Ectodermal cell (in vitro differentiated cells): ENCODE measurements around the gene MUC20. TPM values are rescaled to one million over a fixed set of nuclear protein-coding genes. Genes with fewer than 3 reads are reported as not detected.
"Not testable (repeated sequence)": the region's sequence is repeated elsewhere in the genome, so short reads cannot be mapped to it uniquely, and the experiment has no call there.

Experiments used
- H3K27ac ChIP-seq: 2 replicates; pipeline ENCODE4 v1.7.0; 2013; ENCODE audit warnings: mild to moderate bottlenecking, low read depth, low read length; ENCODE audit not compliant: insufficient read depth, poor library complexity, severe bottlenecking
- H3K27me3 ChIP-seq: 2 replicates; pipeline ENCODE4 v1.7.0; 2013; ENCODE audit warnings: mild to moderate bottlenecking, low read length; ENCODE audit not compliant: insufficient read depth, control insufficient read depth, poor library complexity, severe bottlenecking
- H3K36me3 ChIP-seq: one replicate; pipeline ENCODE4 v1.7.0; 2013; ENCODE audit warnings: low read length; ENCODE audit not compliant: control insufficient read depth, insufficient read depth
- H3K4me1 ChIP-seq: one replicate; pipeline ENCODE4 v1.7.0; 2013; ENCODE audit warnings: low read length; ENCODE audit not compliant: control insufficient read depth, insufficient read depth
- H3K4me3 ChIP-seq: 2 replicates; pipeline ENCODE4 v1.7.0; 2013; ENCODE audit warnings: low read depth, low read length, control low read depth; ENCODE audit not compliant: insufficient read depth
- H3K9me3 ChIP-seq: 2 replicates; pipeline ENCODE4 v1.7.0; 2013; ENCODE audit warnings: mild to moderate bottlenecking, low read length, moderate library complexity; ENCODE audit not compliant: control insufficient read depth
- WGBS, 2 experiments: methylation state at CpG; one replicate each; pipeline ENCODE4 v1.1.7; 2013; ENCODE audit warnings: missing lambda C conversion rate in 2 of 2; 5-methylcytosine and 5-hydroxymethylcytosine counted together
- polyA plus RNA-seq, 4 experiments: library from polyadenylated mRNA; stranded (reverse); fragments of 50-300 nt; gene quantifications; one replicate each; pipeline ENCODE4 v1.2.3, GENCODE V29; 2013

MUC20 gene, protein sequence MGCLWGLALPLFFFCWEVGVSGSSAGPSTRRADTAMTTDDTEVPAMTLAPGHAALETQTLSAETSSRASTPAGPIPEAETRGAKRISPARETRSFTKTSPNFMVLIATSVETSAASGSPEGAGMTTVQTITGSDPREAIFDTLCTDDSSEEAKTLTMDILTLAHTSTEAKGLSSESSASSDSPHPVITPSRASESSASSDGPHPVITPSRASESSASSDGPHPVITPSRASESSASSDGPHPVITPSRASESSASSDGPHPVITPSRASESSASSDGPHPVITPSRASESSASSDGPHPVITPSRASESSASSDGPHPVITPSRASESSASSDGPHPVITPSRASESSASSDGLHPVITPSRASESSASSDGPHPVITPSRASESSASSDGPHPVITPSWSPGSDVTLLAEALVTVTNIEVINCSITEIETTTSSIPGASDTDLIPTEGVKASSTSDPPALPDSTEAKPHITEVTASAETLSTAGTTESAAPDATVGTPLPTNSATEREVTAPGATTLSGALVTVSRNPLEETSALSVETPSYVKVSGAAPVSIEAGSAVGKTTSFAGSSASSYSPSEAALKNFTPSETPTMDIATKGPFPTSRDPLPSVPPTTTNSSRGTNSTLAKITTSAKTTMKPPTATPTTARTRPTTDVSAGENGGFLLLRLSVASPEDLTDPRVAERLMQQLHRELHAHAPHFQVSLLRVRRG
- polyA plus RNA-seq (2013, experiment 1 of 4): 1.7 TPM
- 0.98 TPM for polyA plus RNA-seq (2013, experiment 2 of 4)
- 0.53 TPM for polyA plus RNA-seq (2013, experiment 3 of 4)
- polyA plus RNA-seq (2013, experiment 4 of 4): 0.69 TPM

- H3K4me3 ChIP-seq, H3K27me3 ChIP-seq, H3K27ac ChIP-seq, H3K9me3 ChIP-seq, H3K36me3 ChIP-seq: not testable (repeated sequence)
- peaks cover 11% of the 10 kb centered on the region for H3K4me1 ChIP-seq
- 75 to 78% methylated on average over 11 to 12 of the region's 16 CpGs for WGBS, 2 experiments
Measured at GRCh38 chr3:195720831-195721506, at the start of gene MUC20. Gene MUC20, plus strand, starts transcription at chr3:195720978. Its CDS starts 30 bp downstream, at chr3:195721008.

DNA sequence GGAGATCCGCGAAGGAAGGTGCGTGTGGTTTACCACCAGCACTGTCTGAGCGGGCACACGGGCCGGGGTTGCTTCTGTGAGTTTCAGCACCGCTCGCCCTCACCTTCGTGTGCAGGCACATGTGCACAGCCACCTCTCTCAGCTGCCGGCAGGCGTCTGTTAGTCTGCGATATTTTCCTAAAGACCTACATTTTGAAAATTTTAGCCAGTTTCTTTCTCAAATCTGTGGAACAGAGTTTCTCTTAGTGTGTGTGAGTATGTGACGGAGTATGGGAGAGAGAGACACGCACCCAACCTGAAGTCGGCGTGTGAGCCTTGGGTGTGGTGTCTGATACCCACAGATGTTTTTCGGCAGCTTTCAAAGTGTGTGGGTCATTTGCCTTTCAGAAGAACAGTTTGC lies 49.5 kb upstream of the MUC20 start:
- H3K9me3 ChIP-seq: not testable (repeated sequence)
- WGBS, 2 experiments: 95 to 96% methylated on average over 13 to 15 of the region's 17 CpGs

DNA sequence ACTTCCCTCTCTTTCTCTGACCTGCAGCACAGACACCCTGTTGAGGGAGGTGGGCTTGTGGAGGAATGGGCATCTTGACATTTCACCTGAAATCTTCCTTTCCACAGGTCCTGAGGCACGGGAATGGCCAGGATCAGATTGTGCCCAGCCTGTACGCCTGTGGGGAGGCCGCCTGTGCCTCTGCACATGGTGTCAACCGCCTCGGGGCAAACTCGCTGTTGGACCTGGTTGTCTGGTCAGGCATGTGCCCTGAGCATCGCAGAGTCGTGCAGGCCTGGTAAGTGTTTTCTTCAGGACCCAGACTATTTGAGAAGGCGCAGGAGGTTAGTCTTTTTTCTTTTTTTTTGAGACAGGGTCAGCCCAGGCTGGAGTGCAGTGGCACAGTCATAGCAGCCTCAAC lies 47.1 kb upstream of the MUC20 start:
- H3K27ac ChIP-seq: not testable (repeated sequence)
- 90% methylated on average over 9 of the region's 9 CpGs for WGBS, 2 experiments
- H3K36me3 ChIP-seq: peaks cover 19% of the 10 kb centered on the region

More for the DNA sequence above, 49.5 kb upstream of the MUC20 start:
- H3K4me1 ChIP-seq, H3K4me3 ChIP-seq, H3K27ac ChIP-seq, H3K27me3 ChIP-seq: not testable (repeated sequence)
- H3K36me3 ChIP-seq: peaks cover 16% of the 10 kb centered on the region

DNA sequence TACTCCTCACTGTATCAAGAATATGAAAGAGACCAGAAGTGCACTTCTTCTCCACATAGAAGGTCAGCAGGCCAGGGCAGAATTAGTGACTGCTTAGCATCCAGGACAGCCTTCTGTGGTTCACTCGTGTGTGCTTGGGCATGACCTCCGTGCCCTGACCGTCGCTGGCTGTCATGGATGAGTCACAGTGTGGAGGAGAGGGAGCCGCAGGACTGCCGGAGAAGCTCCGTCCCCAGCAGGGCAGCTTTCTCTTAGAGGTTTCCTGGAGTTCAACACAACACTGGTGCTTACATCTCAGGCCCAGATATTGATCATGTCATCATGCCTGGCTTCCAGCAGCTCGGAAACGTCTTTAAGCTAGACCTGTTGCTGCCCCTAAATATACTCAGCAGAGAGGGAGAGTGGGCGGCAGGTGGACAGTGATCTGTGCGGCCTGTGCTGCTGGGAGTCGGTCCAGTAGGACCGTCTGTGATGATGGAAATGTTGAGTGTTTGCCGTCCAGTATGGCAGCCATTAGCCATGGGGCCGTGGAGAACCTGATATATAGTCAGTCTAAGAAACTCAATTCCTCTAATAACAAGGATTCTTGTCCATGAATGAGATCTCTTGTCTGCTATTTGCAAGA lies 42.3 kb upstream of the MUC20 start:
- not testable (repeated sequence) for H3K4me3 ChIP-seq, H3K27ac ChIP-seq, H3K27me3 ChIP-seq, H3K4me1 ChIP-seq, H3K9me3 ChIP-seq
- peaks cover 19% of the 10 kb centered on the region for H3K36me3 ChIP-seq
- WGBS, 2 experiments: 91% methylated on average over 15 of the region's 15 CpGs

More for the DNA sequence above, 47.1 kb upstream of the MUC20 start:
- not testable (repeated sequence) for H3K27me3 ChIP-seq, H3K4me1 ChIP-seq, H3K9me3 ChIP-seq, H3K4me3 ChIP-seq

DNA sequence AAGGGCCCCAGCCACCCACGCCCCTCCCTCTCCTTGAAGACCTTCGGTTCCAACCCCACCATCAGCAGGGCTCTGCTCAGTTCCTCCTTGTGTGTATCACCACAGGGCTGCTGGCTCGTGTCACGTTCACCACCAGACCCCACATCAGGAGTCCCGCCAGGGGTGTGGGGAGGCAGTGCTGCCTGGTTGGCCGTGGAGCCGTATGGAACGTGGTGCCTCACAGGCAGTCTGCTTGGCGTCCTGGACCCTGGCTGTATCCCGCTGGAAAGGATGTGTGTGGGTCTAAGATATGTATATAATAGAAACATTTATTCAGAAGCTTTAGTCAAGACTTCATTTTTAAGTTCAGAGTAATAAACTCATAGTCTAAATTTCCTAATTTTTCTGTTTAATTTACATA lies 40.1 kb upstream of the MUC20 start:
- peaks cover 19% of the 10 kb centered on the region for H3K36me3 ChIP-seq
- not testable (repeated sequence) for H3K4me3 ChIP-seq, H3K4me1 ChIP-seq, H3K27ac ChIP-seq, H3K27me3 ChIP-seq, H3K9me3 ChIP-seq
- 95% methylated on average over 5 to 7 of the region's 10 CpGs for WGBS, 2 experiments

DNA sequence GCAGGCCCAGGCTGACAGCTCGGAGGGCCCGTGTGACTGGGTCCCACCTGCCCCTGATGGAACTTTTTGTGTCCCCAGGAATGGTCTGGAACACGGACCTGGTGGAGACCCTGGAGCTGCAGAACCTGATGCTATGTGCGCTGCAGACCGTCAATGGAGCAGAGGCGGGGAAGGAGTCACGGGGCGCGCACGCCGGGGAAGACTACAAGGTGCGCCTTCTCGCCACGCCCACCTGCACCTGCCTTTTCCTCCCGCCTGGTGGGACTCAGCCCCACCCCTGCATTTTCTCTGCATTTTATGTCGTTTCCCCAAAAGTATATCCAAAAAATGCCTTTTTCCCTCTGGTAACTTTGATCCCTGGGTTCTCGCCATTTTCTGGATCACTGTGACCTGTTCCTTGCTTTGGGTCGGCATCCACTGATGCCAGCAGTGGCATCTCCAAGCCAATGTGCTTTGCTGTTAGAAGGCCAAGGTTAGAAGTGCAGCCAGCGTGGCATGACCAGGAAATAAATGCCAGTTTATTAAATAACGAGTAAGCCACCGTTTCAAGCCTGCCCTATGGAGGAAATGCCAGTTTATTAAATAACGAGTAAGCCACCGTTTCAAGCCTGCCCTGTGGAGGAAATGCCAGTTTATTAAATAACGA lies 39.2 kb upstream of the MUC20 start:
- not testable (repeated sequence) for H3K4me3 ChIP-seq, H3K27me3 ChIP-seq, H3K9me3 ChIP-seq, H3K4me1 ChIP-seq, H3K27ac ChIP-seq
- WGBS, 2 experiments: 96 to 98% methylated on average over 5 of the region's 24 CpGs
- peaks cover 25% of the 10 kb centered on the region for H3K36me3 ChIP-seq

DNA sequence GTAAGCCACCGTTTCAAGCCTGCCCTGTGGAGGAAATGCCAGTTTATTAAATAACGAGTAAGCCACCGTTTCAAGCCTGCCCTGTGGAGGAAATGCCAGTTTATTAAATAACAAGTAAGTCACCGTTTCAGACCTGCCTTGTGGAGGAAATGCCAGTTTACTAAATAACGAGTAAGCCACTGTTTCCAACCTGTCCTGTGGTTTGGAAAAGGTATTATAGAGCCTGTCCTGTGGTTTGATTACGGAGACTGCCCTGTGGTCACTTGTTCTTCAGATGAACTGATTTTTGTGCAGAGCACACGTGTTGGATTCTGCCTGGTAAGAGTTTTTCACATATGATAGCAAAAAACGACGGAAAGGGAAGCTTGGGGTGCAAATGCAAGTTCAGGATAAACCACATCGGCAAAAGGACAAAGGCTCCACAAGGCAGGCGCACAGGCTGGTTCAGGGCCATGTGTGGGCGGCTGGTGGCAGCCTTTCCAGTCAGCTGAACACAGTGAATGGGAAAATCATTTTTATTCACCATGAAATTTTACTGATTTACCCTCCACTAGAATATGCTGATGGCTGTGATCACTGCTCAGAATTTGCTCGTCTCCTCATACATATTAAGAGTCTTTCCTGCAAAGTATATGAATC lies 38.6 kb upstream of the MUC20 start:
- WGBS, 2 experiments: 91% methylated on average over 10 of the region's 13 CpGs

GRCh38 chr3:195683722-195684526 lies 36.9 kb upstream of the MUC20 start:
- WGBS, 2 experiments: 90 to 92% methylated on average over 18 of the region's 18 CpGs
- not testable (repeated sequence) for H3K27me3 ChIP-seq, H3K4me3 ChIP-seq, H3K9me3 ChIP-seq, H3K4me1 ChIP-seq, H3K27ac ChIP-seq
- H3K36me3 ChIP-seq: peaks cover 15% of the 10 kb centered on the region

More for the DNA sequence above, 38.6 kb upstream of the MUC20 start:
- not testable (repeated sequence) for H3K27ac ChIP-seq, H3K4me1 ChIP-seq, H3K27me3 ChIP-seq, H3K9me3 ChIP-seq, H3K4me3 ChIP-seq
- peaks cover 25% of the 10 kb centered on the region for H3K36me3 ChIP-seq
